HCT116 (cell line): Measurements from ENCODE around the gene AGTR1. TPM values are rescaled to one million over a fixed set of nuclear protein-coding genes. Genes with fewer than 3 reads are reported as not detected.

Experiments used
- ATAC-seq: fragments of 200-7000 bp; cut with Tn5 transposase; 2 replicates; pipeline ENCODE4 v1.9.1; 2020; ENCODE audit warnings: mild to moderate bottlenecking, moderate library complexity
- BruUV-seq: library from RNA; stranded (reverse); fragments of 400-500 nt; replicated peaks from 2 replicates; lab custom pipeline; 2021; lab: Mats Ljungman, UMichigan
- CTCF ChIA-PET: fragments of 300-600 bp; sonication (Branson Sonifier 250); formaldehyde crosslinking; loops from one replicate; lab custom pipeline; 2021; ENCODE audit warnings: antibody characterized with exemption; lab: Charles Lee
- POLR2A ChIA-PET: fragments of 300-600, 350-600 bp; sonication (Branson Sonifier 250); formaldehyde crosslinking; loops from one replicate; lab custom pipeline; 2021; ENCODE audit warnings: antibody characterized with exemption; lab: Charles Lee
- RAD21 ChIA-PET, 2 experiments: fragments of 300-600 bp; sonication (Branson Sonifier 250); formaldehyde crosslinking; loops; one replicate each; lab custom pipeline; 2023; ENCODE audit warnings: low total read pairs in 2 of 2; ENCODE audit not compliant: uncharacterized antibody in 2 of 2, unreplicated experiment in 2 of 2, low non-redundant PET in 1 of 2; lab: Charles Lee
- DNase-seq: peaks from one replicate; pipeline ENCODE4 v3.0.0-alpha.2; 2010; ENCODE audit warnings: low read depth, low spot score
- H2AFZ ChIP-seq: fragments of 200-600 bp; shearing (Covaris generic), sonication (generic); 2 replicates; pipeline ENCODE4 v1.6.1; 2017; ENCODE audit warnings: low read depth, mixed run types, mixed read lengths, antibody characterized with exemption, low read length; ENCODE audit not compliant: poor library complexity, severe bottlenecking
- H3K27ac ChIP-seq: 2 replicates; pipeline ENCODE4 v1.5.1; 2012; ENCODE audit warnings: low read depth, low read length
- H3K27me3 ChIP-seq: fragments of 200-600 bp; sonication (generic); 2 replicates; pipeline ENCODE4 v1.6.1; 2016; ENCODE audit warnings: mixed run types, low read length, mixed read lengths; ENCODE audit not compliant: insufficient read depth
- H3K36me3 ChIP-seq, 2 experiments: fragments of 200-500 bp in 1 of 2; fragments of 200-600 bp in 1 of 2; sonication (Bioruptor generic) in 1 of 2; sonication (generic) in 1 of 2; 2 replicates each; pipeline versions ENCODE4 v1.5.1 to v1.6.1; 2014 to 2016; ENCODE audit warnings: low read length in 2 of 2, inconsistent platforms in 1 of 2, mixed read lengths in 1 of 2, mixed run types in 1 of 2; ENCODE audit not compliant: insufficient read depth in 2 of 2, control insufficient read depth in 1 of 2
- H3K4me1 ChIP-seq, 2 experiments: fragments of 200-600 bp in 1 of 2; sonication (generic) in 1 of 2; 2 replicates each; pipeline versions ENCODE4 v1.5.1 to v1.6.1; 2012 to 2017; ENCODE audit warnings: low read length in 2 of 2, inconsistent platforms in 1 of 2, mild to moderate bottlenecking in 1 of 2, mixed read lengths in 1 of 2, mixed run types in 1 of 2, moderate library complexity in 1 of 2; ENCODE audit not compliant: insufficient read depth in 2 of 2, control insufficient read depth in 1 of 2
- H3K4me2 ChIP-seq: fragments of 200-600 bp; sonication (generic); 2 replicates; pipeline ENCODE4 v1.6.1; 2017; ENCODE audit warnings: mixed run types, low read length, mixed read lengths
- H3K4me3 ChIP-seq, 2 experiments: fragments of 200-600 bp in 1 of 2; sonication (generic) in 1 of 2; replicated peaks in 1 of 2; 2 replicates each; pipeline ENCODE4 v1.5.1; 2011 to 2016; ENCODE audit warnings: low read length in 2 of 2, control low read depth in 1 of 2, low read depth in 1 of 2, mild to moderate bottlenecking in 1 of 2, mixed read lengths in 1 of 2, mixed run types in 1 of 2
- H3K79me2 ChIP-seq: fragments of 200-600 bp; sonication (generic); 2 replicates; pipeline ENCODE4 v1.6.1; 2017; ENCODE audit warnings: mild to moderate bottlenecking, mixed run types, low read length, moderate library complexity, mixed read lengths; ENCODE audit not compliant: insufficient read depth
- H3K9ac ChIP-seq: fragments of 200-600 bp; sonication (generic); 2 replicates; pipeline ENCODE4 v1.6.1; 2016; ENCODE audit warnings: low read length, mixed read lengths
- H3K9me2 ChIP-seq: fragments of 200-600 bp; sonication (generic), shearing (Covaris generic); 2 replicates; pipeline ENCODE4 v1.6.1; 2017; ENCODE audit warnings: mixed run types, mild to moderate bottlenecking, moderate library complexity; ENCODE audit not compliant: insufficient read depth
- H3K9me3 ChIP-seq, 2 experiments: fragments of 200-500 bp in 1 of 2; fragments of 200-600 bp in 1 of 2; sonication (Bioruptor generic) in 1 of 2; sonication (generic) in 1 of 2; 2 replicates each; pipeline ENCODE4 v1.6.1; 2014 to 2017; ENCODE audit warnings: low read length in 2 of 2, mixed read lengths in 2 of 2, inconsistent platforms in 1 of 2, low read depth in 1 of 2, mild to moderate bottlenecking in 1 of 2, mixed run types in 1 of 2, moderate library complexity in 1 of 2; ENCODE audit not compliant: control insufficient read depth in 1 of 2, insufficient read depth in 1 of 2
- H4K20me1 ChIP-seq: fragments of 200-600 bp; sonication (generic), shearing (Covaris generic); 2 replicates; pipeline ENCODE4 v1.6.1; 2017; ENCODE audit warnings: mixed run types, mild to moderate bottlenecking, moderate library complexity; ENCODE audit not compliant: insufficient read depth
- CBX3 ChIP-seq: IDR thresholded peaks from 2 replicates; pipeline ENCODE4 v1.6.1; 2012; ENCODE audit warnings: low read depth
- CEBPB ChIP-seq: IDR thresholded peaks from 2 replicates; pipeline ENCODE4 v1.6.1; 2012; ENCODE audit warnings: low read depth
- EGR1 ChIP-seq: IDR thresholded peaks from 2 replicates; pipeline ENCODE4 v1.6.1; 2012; ENCODE audit warnings: low read depth
- JUND ChIP-seq: IDR thresholded peaks from 2 replicates; pipeline ENCODE4 v1.6.1; 2012
- SP1 ChIP-seq: IDR thresholded peaks from 2 replicates; pipeline ENCODE4 v1.6.1; 2012; ENCODE audit warnings: low read depth
- SRF ChIP-seq: IDR thresholded peaks from 2 replicates; pipeline ENCODE4 v1.6.1; 2012; ENCODE audit warnings: low read depth
- TCF7L2 ChIP-seq: IDR thresholded peaks from 2 replicates; pipeline ENCODE4 v1.7.0; 2011; ENCODE audit warnings: borderline replicate concordance, inconsistent platforms; ENCODE audit not compliant: insufficient read depth, insufficient read length; ENCODE audit errors: extremely low read depth
- ZFX ChIP-seq: fragments of 450-650 bp; IDR thresholded peaks from 2 replicates; pipeline ENCODE4 v1.6.1; 2017
- ZNF274 ChIP-seq: fragments of 200-500 bp; sonication (Bioruptor generic); IDR thresholded peaks from 2 replicates; pipeline ENCODE4 v1.6.1; 2014; ENCODE audit warnings: mild to moderate bottlenecking, low read depth, low read length, inconsistent platforms
- intact Hi-C: fragments of 100-400 bp; cut with micrococcal nuclease; formaldehyde crosslinking; loops from 2 replicates; pipeline ENCODE4 v1.10.0; 2022
- total RNA-seq: library from RNA; stranded (reverse); gene quantifications from one replicate; pipeline ENCODE4 v1.2.1, GENCODE V29; 2021; ENCODE audit not compliant: unreplicated experiment
- TF ChIP-seq, protein P1 (sequence below): IDR thresholded peaks from 2 replicates; pipeline ENCODE4 v1.6.1; 2011; ENCODE audit warnings: mild to moderate bottlenecking, low read length, moderate library complexity; ENCODE audit not compliant: insufficient replicate concordance; ENCODE audit errors: extremely low read depth
- TF ChIP-seq, protein P2 (sequence below): IDR thresholded peaks from 2 replicates; pipeline ENCODE4 v1.6.1; 2012

The AGTR1 gene
- total RNA-seq, 1 experiment from 2014 or later = not detected

DNA sequence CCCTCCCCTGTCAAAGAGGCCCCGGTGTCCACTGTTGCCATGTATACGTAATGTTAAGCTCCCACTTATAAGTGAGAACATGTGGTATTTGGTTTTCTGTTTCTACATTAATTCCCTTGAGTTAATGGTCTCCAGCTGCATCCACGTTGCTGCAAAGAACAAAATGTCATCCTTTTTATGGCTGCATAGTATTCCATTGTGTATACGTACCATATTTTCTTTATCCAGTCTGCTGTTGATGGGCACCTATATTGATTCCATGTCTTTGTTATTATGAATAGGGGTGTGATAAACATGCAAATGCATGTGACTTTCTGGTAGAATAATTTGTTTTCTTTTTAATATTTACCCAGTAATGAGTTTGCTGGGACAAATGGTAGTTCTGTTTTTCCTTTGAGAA lies 43.3 kb upstream of the AGTR1 start (continued):
- TF ChIP-seq TCF7L2 (no peak), JUND (no peak), CEBPB (no peak)
- TF ChIP-seq, protein P1, sequence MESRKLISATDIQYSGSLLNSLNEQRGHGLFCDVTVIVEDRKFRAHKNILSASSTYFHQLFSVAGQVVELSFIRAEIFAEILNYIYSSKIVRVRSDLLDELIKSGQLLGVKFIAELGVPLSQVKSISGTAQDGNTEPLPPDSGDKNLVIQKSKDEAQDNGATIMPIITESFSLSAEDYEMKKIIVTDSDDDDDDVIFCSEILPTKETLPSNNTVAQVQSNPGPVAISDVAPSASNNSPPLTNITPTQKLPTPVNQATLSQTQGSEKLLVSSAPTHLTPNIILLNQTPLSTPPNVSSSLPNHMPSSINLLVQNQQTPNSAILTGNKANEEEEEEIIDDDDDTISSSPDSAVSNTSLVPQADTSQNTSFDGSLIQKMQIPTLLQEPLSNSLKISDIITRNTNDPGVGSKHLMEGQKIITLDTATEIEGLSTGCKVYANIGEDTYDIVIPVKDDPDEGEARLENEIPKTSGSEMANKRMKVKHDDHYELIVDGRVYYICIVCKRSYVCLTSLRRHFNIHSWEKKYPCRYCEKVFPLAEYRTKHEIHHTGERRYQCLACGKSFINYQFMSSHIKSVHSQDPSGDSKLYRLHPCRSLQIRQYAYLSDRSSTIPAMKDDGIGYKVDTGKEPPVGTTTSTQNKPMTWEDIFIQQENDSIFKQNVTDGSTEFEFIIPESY = no peak
- TF ChIP-seq, protein P2, sequence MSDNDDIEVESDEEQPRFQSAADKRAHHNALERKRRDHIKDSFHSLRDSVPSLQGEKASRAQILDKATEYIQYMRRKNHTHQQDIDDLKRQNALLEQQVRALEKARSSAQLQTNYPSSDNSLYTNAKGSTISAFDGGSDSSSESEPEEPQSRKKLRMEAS = no peak

DNA sequence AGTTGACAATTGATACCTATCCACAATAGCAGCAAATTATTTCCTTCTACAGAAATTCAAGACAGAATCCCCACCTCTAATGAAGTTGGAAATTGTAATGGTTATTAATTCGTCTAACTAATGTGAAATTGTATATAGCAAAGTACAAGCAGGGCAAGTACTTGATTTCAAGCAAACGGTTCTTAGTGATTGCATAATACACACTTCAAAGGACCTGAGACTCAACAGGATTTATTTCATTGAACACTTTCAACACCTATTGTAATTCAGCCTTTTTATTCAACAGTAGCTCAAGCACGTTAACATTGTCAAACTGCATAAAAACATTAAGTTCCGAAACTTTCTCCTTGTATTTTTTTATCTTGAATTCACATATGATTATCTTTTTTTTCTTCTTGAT lies 40.2 kb upstream of the AGTR1 start:
- H3K4me3 ChIP-seq = no peak overlapping the region
- intact Hi-C loops = no loop called here
- no peak overlapping the region for H3K4me2 ChIP-seq
- DNase-seq (no peak), ATAC-seq (no peak)
- no peak overlapping the region for H3K27ac ChIP-seq
- no TSS peak for BruUV-seq
- H3K9ac ChIP-seq = no peak overlapping the region
- no peaks in the 10 kb centered on the region for H3K9me3 ChIP-seq
- TF ChIP-seq SRF (no peak), SP1 (no peak), ZNF274 (no peak), CBX3 (no peak), TCF7L2 (no peak), EGR1 (no peak), ZFX (no peak)
- TF ChIP-seq, protein P2 = no peak
- H3K9me2 ChIP-seq = no peaks in the 10 kb centered on the region
- H3K4me1 ChIP-seq = no peaks in the 10 kb centered on the region
- H3K27me3 ChIP-seq = no peaks in the 10 kb centered on the region
- H3K36me3 ChIP-seq = no peaks in the 10 kb centered on the region
- no peaks in the 10 kb centered on the region for H4K20me1 ChIP-seq
- ChIA-PET POLR2A (no interaction called here), RAD21 (interaction anchor here in 1 of 2 experiments (0.7 kb wide), 1 partner anchor 23 kb away, joined by 3 read pairs; no protein-coding TSS in a partner anchor), CTCF (no interaction called here)
- H2AFZ ChIP-seq = no peak overlapping the region
- H3K79me2 ChIP-seq = no peaks in the 10 kb centered on the region
